ENCODE measurements around the gene PPTC7.

GRCh38 chr12:110554184-110554583, 28.9 kb downstream of the PPTC7 start:
- TF ChIP-seq, protein P1, sequence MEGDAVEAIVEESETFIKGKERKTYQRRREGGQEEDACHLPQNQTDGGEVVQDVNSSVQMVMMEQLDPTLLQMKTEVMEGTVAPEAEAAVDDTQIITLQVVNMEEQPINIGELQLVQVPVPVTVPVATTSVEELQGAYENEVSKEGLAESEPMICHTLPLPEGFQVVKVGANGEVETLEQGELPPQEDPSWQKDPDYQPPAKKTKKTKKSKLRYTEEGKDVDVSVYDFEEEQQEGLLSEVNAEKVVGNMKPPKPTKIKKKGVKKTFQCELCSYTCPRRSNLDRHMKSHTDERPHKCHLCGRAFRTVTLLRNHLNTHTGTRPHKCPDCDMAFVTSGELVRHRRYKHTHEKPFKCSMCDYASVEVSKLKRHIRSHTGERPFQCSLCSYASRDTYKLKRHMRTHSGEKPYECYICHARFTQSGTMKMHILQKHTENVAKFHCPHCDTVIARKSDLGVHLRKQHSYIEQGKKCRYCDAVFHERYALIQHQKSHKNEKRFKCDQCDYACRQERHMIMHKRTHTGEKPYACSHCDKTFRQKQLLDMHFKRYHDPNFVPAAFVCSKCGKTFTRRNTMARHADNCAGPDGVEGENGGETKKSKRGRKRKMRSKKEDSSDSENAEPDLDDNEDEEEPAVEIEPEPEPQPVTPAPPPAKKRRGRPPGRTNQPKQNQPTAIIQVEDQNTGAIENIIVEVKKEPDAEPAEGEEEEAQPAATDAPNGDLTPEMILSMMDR (IDR thresholded peaks at IDR 0.05; ENCODE audit: low read depth, low read length) = no peak
- TF ChIP-seq EZH2phosphoT487 (IDR thresholded peaks at IDR 0.05; ENCODE audit: low read depth) = no peak
